GM19035 (cell line): ENCODE measurements around the gene METTL27.
"Not testable (repeated sequence)": the region's sequence is repeated elsewhere in the genome, so short reads cannot be mapped to it uniquely, and the experiment has no call there.

ENCODE experiments used
- ATAC-seq: cut with Tn5 transposase; IDR thresholded peaks from one replicate; pipeline ENCODE4 v1.9.1; 2021; ENCODE audit not compliant: unreplicated experiment

METTL27 gene, protein sequence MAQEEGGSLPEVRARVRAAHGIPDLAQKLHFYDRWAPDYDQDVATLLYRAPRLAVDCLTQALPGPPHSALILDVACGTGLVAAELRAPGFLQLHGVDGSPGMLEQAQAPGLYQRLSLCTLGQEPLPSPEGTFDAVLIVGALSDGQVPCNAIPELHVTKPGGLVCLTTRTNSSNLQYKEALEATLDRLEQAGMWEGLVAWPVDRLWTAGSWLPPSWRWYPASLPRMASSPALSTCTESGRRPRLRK

DNA sequence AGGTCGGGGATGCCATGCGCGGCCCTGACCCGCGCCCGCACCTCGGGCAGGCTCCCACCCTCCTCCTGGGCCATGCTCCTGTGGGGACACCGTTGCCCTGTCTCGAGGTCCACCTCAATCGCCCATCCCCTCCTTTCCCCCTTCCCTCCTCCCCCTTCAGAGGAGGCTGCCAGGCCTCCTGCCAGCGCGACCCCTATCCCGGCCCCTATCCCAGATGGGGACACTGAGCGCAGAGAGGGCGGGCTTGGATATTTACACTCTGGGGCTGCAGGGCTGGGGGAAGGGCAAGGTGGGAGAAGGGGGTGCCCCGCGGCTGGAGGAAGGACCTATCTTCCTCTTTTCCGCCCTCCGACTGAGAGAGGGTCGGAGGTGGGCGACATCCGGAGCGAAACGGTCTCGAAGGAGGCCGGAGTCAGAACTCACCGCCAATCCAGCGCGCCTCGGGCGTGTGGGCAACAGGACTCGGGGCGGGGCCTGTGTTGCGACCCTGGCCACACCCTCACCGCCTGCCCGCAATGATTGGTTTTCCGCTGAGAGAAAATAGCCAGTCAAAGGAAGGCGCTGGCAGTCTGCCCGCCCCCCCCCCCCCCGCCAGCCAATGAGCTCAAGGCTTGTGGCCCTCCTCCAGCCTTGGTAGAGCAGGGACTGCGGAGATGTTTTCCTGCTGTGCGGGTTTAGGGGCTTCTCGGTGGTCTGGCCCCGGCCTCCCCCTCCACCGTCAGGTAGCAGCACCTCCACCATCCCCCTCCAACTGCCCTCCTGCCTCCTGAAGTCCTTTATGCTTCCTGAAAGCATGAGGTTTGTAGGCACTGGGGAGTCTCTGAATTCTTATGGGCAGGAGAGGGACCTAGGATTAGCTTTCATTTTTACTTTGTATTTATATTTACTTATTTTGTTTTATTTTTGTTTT is at the start of gene METTL27:
METTL27 (minus strand) TSS at position 450 of the 910 bp plus-strand sequence; CDS start at position 74, 376 bp downstream.
- peak; percentile 93 for ATAC-seq

DNA sequence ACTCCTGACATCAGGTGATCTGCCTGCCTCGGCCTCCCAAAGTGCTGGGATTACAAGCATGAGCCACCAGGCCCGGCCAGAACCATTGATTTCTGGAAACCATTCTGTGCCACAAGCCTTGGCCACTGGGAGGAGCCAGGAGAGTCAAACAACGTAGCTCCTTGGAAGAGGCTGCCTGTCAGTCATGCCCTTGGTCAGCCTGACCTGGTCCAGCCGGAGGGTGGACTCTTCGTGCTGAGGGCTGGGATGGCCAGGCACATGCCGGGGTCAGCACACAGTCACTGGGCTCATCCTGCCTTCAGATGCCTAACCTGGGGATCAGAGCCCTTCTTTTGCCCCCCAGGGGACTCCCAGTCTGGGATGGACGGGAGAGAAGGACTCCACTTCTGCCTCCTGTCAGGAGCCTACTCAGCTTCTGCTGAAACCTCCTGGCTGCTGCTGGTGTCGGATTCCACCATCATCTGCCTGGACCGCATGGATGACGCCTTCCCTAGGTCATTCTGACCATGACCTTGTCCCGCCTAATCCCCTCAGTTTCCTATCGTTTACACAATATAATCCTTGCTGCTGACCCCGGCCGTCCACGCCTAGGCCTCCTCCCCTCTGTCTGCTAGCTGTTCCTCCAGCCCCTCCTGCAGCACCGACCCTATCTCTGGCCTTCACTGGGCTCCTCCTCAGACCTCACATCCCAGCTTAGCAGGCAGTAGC is 49.0 kb upstream of the METTL27 start:
- no peak for ATAC-seq

DNA sequence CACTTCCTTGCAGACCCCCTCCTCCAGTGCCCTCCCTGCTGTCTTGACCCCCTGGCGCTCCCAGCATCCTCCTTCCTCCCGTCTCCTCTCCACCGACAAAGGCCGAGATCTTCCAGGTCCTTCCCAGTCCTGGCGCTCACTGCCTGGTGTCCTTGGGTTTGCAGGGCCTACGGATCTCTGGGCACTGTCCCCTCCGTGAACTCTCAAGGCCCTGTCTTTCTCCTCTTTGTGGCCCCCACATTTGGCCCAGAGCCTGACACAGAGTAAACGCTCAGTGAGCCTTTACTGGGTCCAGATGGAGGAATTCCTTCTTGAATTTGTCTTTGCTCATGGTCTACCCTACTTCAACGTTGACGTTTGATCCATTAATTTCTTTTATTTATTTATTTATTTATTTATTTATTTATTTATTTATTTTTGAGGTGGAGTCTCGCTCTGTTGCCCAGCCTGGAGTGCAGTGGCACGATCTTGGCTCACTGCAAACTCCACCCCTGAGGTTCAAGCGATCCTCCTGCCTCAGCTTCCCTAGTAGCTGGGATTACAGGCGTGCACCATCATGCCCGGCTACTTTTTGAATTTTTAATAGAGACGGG is 48.3 kb upstream of the METTL27 start:
- no peak for ATAC-seq

DNA sequence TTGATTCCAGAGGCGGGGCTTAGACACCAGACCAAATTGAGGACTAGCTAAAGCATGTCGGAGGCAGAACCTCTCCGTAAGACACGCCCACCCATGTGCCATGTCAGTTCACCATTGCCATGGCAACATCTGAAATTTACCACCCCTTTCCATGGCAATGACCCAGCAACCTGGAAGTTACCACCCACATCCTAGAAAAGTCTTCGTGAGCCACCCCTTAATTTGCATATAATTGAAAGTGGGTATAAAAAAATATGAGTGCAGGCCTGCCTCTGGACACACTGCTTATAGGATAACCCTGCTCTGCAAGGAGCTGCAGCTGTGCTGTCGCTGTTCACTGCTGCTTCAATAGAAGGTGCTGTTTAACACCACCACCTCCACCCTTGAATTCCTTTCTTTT is 46.6 kb upstream of the METTL27 start:
- ATAC-seq = no peak

DNA sequence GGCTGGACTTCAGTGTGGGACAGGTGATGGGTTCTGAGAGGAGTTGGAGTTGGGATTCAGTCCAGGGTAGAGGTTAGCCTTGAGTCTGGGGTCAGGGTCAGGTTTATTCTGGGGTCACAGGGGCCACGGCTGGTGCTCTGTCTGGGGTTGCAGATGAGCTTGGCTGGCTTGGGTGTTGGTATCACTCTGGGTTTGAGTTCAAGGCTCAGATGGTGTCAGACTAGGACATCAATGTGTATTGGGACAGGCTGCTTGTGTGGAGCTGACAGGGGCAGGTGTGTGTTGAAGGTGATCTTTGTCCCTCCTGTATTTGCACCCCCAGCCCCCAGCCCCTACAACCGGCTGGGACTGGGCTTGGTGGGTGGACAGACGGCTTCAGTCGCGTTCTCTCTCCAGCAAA is 45.4 kb upstream of the METTL27 start:
- no peak for ATAC-seq

DNA sequence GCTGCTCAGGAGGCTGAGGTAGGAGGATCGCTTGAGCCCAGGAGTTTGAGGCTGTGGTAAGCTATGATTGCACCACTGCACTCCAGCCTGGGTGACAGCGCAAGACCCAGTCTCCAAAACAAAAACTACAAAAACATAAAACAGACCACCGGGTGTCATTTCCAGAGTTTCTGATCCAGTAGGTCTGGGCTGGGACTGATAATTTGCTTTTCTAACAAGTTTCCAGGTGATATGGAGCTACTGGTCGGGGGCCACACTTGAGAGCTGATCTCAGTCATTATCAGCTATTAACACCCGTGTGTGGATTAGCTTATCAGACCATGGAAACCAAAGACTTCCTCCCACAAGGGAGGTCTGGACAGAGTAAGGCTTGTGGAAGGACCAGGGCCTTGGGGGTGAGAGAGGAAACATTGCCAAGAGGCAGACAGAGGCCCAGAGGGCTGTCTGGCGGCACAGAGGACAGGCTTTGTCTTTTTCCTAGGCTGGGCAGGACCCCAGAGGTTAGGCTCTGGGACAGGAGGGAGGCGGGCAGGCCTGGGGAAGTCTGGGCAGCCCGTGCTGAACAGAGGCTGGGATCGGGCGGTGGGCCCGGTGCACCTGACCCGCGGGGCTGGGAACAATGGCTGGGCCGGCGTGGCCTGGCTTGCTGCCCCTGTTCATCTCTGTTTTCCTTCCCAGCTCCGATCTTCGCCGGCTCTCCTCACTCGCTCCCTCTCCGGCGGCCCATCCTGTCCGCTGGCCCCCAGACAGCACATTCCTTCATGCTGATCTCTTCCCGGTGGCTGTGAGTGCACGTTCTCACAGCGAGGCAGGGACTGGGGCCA is 43.9 kb upstream of the METTL27 start:
- no peak for ATAC-seq

DNA sequence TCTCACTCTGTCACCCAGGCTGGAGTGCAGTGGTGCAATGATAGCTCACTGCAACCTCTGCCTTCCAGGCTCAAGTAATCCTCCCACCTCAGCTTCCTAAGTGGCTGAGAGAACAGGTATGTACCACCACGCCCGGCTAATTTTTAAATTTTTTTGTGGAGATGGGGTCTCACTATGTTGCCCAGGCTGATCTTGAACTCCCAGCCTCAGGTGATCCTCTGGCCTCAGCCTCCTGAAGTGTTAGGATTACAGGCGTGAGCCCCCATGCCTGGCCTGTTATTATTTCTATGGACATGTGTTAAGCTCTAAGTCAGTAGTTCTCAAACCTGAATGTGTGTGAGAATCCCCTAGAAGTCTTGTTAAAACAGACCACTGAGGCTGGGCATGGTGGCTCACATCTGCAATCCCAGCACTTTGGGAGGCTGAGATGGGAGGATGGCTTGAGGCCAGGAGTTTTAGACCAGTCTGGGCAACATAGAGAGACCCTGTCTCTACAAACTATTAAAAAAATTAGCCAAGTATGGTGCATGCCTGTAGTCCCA is 43.2 kb upstream of the METTL27 start:
- ATAC-seq = no peak

DNA sequence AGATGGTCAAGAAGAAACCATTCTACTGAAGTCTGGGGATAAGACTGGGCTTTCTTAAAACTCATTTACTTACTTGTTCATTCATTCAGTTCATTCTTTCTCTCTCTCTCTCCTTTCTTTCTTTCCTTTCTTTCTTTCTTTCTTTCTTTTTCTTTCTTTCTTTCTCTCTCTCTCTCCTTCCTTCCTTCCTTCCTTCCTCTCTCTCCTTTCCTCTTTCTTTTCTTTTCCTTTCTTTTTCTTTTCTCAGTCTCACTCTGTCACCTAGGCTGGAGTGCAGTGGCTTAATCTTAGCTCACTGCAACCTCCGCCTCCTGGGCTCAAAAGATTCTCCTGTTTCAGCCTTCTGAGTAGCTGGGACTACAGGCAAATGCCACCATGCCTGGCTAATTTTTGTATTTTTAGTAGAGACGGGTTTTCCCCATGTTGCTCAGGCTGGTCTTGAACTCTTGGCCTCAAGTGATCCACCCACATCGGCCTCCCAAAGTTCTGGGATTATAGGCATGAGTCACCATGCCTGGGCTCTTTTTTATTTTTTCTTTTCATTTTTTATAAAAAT is 42.6 kb upstream of the METTL27 start:
- not testable (repeated sequence) for ATAC-seq

DNA sequence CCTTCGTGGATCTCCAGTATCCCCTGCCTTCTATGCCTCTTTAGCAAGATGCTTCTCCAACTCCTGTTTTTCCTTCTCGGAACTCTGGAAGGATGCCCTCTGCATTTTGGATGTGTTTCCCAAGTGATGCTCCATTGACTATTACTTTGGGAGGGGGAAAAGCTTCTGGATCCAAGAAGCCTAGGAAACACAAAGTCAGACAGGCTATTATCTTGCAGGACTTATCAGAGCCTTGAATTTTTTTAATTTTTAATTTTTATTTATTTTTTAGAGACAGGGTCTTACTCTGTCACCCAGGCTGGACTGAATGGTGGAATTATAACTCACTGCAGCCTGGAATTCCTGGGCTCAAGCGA is 39.7 kb upstream of the METTL27 start:
- ATAC-seq = no peak

DNA sequence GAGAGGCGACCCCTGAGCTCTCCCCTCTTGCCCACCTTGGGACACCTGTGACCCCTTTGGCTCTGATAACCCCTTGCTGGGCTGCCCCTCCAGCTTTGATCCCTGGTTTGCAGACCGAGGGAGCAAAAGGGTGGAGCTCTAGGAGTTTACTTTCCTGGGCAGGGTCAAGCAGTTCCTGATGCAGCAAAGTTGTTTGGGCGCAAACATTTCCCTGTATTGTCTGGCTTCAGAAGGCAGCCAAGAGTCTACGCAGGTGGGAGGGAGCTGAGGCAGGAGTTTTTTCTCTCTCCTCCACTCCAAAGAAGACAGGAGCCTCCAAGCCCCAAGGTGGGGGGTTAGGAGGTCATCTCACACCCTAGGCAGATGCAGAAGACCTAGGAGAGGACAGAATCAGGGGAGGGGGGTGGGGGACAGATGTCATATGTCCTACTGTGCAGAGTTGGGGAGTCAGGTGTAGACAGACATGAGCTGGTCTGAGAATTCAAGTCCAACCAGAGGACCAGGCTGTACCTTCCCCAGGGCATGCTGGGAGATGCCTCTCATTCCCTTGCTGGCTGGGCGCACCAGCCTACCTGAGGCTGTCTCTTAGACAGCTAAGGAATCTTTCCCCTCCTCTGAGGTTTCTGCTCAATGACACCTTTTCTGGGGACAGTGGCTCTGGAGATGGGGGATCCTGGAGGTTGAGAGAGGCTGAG is 39.2 kb upstream of the METTL27 start:
- ATAC-seq = no peak

DNA sequence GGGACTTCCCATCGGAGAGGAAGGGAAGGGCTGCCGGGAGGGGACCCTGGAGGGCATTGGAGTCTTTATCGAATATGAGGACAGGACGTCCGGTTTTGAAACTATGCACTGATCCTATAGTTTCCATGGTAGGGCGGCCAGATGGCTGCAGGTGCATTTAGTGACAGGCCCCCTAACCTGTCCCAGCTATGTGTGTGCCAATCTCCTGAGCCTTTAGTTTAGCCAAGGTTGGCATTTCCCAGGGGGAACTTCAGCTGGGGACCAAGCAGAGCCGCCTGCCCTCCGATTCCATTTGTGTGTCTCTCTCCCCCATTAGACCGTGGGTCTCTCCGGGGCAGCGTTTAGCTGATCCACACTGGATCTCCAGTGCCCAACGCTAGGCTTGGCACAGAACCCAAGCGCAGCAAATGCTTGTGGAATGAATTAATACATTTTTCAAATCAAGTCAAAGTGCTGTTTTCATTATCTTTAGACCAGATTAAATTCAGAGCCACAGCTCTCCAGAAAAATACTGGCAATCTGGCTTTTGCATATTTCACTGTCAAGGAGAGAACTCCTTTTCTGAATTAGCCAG is 38.5 kb upstream of the METTL27 start:
- no peak for ATAC-seq

DNA sequence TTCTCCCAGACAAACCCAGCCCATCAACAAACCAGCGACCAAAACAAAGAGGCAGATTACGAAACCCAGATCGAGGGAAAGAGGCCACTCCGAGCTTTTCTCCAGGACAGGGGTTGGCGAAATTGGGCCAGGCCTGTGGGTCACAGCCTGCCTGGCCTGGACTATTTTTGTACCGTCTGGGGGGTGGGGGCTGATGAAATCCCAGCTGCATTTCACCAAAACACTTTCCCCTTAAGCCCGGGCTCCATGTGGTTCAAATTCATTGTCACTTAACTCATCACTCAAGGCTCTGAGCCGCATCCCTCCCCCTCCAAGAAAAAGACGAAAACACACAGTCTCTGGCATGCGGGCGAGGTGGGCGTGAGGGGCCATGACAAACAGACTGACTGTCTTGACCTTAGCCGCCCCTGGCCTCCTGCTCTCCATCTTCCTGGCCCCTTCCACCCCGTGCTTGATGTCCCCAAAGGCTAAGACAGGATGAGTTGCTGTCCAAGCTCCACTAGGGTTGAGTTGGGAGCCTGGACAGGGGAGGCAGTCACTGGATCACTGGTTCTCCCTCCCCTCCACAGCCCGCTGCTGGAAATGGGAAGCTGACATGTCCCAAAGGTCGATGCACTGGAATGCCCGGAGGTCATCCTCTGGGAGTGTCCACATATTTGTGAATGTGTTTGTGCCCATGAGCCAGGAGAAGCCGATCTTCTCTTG is 37.8 kb upstream of the METTL27 start:
- no peak for ATAC-seq

DNA sequence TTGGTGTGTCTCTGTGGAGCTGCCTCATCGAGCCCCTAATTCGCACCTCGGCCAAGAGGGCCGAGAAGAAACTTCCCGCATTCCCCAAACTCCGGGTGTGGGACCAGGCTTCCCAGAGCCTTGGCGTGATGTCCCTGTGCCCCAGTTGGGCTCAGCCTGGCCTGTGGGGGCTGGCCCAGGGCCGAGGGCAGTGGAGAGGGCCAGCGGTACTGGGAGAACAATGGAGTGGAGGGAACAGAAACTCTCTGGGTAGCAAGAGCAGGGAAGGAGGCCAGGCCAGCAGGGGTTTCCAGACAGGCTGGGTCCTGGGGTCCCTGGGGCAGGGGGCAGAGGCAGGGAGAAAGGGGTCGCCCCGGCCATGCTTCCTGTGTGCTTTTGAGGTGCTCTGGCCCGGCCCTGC is 34.7 kb upstream of the METTL27 start:
- no peak for ATAC-seq

DNA sequence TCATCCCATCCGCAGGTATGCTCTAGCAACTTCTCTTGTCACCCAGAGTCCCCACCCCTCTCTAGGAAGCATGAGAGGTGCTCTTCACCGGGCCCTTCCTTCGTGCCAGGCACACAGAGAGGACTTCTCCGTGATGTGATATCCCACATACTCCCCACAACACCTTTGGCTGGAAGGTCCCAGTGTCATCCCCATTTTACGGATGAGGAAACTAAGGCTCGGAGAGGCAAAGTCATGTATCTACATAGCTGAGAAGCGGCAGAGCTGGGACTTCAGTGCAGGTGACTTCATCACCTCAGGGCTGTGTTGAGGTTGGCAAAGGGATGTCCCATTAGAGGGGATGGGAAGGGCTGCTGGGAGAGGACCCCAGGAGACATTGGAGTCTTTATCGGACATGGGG is 34.0 kb upstream of the METTL27 start:
- ATAC-seq = no peak

DNA sequence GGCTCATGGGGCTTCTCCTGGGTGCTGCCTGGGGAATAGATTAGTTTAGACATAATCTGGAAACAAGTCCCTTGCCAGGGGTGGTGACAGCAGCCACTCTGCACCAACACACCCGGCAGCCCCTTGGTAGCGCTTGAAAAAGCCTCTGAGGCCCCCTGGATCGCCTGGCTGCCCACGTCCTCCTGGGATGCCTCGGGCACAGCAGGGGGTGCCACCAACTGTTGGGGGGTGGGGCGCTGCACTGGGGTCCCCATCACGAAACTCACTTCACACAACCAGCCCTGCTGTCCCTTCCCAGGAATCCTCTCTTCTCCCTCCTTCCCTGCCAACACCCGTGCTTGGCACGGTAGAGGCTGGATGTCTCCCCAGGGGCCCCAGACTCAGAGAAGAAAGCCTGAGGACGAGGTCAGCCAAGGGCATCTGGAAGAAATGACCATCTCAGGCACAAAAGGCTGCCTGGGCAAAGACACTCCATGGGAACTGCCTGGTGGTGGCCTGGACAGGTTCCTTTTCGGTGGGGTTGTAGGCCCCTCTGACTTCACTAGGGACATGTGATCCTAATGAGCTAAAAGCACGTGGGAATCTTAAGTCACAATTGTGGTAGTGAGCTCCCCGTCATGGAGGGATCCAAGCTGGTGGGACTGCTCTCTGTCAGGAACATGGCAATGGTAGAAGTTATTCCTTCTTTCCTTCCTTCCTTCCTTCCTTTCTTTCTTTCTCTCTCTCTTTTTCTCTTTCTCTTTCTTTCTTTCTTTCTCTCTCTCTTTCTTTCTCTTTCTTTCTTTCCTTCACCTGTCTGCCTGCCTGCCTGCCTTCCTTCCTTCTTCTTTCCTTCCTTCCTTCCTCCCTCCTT is 30.0 kb upstream of the METTL27 start:
- ATAC-seq = no peak

DNA sequence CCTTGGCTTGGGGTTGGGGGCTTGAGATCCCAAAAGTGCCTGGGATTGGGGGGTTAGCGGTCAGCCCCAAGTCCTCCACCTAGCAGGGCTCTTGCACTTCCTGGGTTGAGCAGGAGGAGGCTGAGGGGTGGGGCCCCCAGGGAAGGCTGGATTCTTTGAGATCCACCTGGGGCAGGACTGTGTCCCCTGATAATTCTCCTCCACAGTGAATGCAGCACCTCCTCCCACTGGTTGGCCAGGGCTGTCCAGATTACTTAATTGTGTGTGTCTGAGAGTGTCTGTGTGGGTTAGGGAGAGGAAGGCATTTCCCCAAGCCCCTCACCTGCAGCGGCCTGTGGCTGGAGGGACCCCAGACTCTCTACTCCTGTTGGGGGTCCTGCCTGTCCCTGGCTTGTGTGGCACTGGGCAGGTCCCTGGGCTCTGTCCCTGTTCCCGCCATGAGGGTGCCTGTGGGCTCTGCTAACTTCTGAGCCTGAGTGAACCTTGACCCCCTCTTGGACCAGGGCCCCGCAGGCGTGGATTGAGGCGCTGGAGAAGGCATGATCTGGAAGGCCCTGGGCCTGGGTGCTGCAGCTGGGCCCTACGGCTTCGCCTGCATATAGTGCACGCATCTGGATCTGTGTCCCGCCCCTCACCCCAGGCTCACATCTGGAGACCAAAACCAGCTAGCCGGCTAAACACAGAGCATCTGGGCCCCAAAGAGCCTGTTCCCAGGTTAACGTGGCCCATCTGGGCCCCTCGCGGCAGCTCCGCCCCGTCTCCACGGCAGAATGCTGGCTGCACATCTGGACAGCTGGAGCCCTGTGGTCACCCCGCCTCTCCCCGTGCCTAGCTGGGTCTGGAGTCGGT is 29.1 kb upstream of the METTL27 start:
- no peak for ATAC-seq
